T-helper 1 cell (primary cell): ENCODE measurements around the gene RBMX.
"Not testable (repeated sequence)": the region's sequence is repeated elsewhere in the genome, so short reads cannot be mapped to it uniquely, and the experiment has no call there.

ENCODE experiments used
- DNase-seq, 5 donors: peaks; one replicate each; pipeline ENCODE4 v3.0.0-alpha.2; 2012 to 2020
- total RNA-seq, 4 donors: gene quantifications; one replicate each; lab custom pipeline; 2026; lab: John Stamatoyannopoulos, UW

RBMX gene
- 407 to 484 (median 456) reads per million in 4 donors for total RNA-seq

DNA sequence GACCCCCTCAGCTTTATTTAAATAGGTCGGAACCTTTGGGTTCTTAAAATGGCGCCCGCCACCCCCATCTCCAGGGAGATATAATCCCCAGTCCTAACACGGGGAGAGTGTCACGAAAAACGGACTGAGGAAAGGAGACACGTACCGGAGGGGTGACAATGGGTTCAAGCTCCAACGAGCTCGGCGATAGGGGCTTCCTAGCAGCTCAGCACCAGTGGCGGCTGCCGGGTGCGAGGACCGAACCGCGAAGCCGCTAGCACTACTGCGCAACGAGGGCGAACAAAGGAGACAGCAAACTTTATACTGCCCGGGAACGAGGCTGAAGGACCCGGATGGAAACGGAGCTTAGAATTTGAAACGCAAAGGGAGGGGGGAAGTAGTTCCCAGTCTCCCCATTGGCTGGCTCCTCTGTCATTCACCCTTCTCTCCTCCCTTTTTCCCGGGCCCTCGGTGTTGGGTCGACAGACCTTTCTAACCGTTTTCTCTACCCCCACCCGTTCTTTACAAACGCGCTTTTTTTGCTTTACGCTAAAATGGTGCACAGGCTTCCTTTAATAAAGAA lies at the start of gene RBMX:
RBMX (minus strand) TSS at position 274 of the 562 bp plus-strand sequence. CDS start 1,298 bp downstream, outside the sequence.
- peak; percentile 69 to 92 (median 81) for DNase-seq

- DNase-seq = not testable (repeated sequence)
These were observed 40.9 kb upstream of the RBMX start for GRCh38 chrX:136921438-136921837.

GRCh38 chrX:136920001-136920400 lies 39.5 kb upstream of the RBMX start:
- no peak for DNase-seq

DNA sequence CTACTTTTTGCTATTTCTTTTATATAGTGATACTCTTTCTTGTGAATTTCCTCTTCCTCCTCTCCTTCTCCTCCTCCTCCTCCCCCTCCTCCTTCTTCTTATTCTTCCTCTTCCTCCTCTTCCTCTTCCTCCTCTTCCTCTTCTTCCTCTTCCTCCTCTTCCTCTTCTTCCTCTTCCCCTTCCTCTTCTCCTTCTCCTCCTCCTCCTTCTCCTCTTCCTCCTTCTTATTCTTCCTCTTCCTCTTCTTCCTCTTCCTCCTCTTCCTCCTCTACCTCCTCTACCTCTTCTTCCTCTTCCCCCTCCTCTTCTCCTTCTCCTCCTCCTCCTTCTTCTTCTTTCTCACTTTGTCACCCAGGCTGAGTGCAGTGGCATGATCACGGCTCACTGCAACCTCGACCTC lies 36.3 kb upstream of the RBMX start:
- DNase-seq = no peak

- not testable (repeated sequence) for DNase-seq
These were observed 31.1 kb upstream of the RBMX start for GRCh38 chrX:136911661-136912060.

- DNase-seq = no peak
These were observed 30.7 kb upstream of the RBMX start for GRCh38 chrX:136911253-136911652.

GRCh38 chrX:136910565-136911035 lies 30.1 kb upstream of the RBMX start:
- DNase-seq = no peak

- DNase-seq = peak; percentile 30 to 74 (median 49)
These were observed 29.4 kb upstream of the RBMX start for GRCh38 chrX:136909706-136910564.

- DNase-seq = peak; percentile 66 to 77 (median 70)
These were observed 28.7 kb upstream of the RBMX start for GRCh38 chrX:136909119-136909705.

- no peak for DNase-seq
These were observed 27.1 kb upstream of the RBMX start for GRCh38 chrX:136907621-136908020.

- DNase-seq = no peak
These were observed 26.5 kb upstream of the RBMX start for GRCh38 chrX:136906921-136907510.

DNA sequence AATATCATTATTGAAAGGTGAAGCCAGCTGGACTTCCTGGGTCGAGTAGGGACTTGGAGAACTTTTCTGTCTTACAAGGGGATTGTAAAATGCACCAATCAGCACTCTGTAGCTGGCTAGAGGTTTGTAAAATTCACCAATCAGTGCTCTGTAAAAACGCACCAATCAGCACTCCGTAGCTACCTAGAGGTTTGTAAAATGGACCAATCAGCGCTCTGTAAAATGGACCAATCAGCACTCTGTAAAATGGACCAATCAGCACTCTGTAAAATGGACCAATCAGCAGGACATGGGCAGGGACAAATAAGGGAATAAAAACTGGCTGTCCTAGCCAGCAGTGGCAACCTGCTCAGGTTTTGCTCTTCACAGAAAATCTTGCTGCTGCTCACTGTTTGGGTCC lies 23.5 kb upstream of the RBMX start:
- DNase-seq = not testable (repeated sequence)

- not testable (repeated sequence) for DNase-seq
These were observed 19.5 kb upstream of the RBMX start for GRCh38 chrX:136900071-136900470.

- no peak for DNase-seq
These were observed 18.7 kb upstream of the RBMX start for GRCh38 chrX:136899221-136899620.

GRCh38 chrX:136898752-136899151 lies 18.2 kb upstream of the RBMX start:
- not testable (repeated sequence) for DNase-seq

DNA sequence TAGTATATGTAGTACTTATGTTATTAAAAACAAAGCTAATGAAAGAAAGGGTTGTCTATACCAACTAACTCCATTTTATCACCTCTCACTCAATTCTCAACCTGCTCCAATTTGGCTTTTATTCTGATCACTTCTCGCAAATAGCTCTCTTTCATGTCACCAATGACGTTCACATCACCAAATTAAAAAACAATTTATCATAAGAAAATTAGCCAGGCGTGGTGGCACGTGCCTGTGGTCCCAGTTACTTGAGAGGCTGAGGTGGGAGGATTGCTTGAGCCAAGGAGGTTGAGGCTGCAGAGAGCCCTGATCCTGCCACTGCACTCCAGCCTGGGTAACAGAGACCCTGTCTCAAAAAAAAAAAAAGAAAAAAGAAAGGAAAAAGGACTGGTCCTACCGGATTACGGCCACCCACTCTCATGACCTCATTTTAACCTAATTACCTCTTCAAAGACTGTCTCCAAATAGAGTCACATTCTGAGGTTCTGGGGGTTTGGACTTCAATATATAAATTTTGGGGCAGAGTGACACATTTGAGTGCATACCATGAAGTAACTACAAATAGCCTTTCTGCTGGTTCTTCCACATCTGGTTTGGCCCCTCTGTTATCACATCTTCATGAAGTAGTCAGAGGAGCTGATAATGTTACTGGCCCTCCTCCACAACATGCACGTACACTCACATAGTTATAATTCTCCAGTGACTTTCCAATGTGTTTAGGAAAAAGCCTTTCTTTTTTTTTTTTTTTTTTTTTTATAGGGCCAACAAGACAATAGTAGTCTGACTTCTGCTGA lies 15.8 kb upstream of the RBMX start:
- no peak for DNase-seq

GRCh38 chrX:136892412-136892811 lies 11.9 kb upstream of the RBMX start:
- no peak for DNase-seq

DNA sequence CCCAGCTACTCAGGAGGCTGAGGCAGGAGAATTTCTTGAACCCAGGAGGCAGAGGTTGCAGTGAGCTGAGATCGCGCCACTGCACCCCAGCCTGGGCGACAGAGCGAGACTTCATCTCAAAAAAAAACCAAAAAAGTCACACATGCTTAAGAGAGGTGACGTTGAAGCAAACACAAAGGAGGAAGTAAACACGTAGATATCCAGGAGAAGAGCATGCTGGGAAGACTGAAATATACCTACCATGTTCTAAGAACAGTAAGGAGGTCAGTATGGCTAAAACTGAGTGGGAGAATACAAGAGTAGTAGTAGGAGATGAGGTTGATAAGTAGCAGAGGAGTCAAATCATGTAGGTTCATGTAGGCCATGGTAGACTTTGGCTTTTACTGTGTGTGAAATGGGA lies 10.1 kb upstream of the RBMX start:
- DNase-seq = not testable (repeated sequence)

GRCh38 chrX:136889269-136889668 lies 8.7 kb upstream of the RBMX start:
- DNase-seq = no peak

DNA sequence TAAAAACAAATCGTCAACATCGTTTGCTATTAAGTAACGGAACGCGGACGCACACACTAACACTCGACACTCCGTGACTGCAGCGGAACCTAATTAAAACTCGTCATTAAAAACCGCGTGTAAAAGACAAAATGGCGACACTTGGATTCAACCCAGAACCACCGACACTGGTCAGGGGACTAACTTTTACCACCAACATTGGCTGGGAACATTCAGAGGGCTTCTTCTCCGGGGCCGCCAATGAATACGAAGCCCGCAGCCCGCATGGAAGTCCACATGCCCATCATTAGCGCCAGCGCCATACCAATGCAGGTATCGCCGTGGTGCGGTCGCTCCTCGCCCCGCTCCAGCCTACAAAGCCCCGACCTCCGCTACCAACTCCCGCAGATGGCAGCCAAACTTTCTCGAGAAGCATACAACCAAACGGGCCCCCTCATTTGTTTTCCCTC lies 498 bp downstream of the RBMX start:
- DNase-seq = peak; percentile 6 to 44 (median 18)

DNA sequence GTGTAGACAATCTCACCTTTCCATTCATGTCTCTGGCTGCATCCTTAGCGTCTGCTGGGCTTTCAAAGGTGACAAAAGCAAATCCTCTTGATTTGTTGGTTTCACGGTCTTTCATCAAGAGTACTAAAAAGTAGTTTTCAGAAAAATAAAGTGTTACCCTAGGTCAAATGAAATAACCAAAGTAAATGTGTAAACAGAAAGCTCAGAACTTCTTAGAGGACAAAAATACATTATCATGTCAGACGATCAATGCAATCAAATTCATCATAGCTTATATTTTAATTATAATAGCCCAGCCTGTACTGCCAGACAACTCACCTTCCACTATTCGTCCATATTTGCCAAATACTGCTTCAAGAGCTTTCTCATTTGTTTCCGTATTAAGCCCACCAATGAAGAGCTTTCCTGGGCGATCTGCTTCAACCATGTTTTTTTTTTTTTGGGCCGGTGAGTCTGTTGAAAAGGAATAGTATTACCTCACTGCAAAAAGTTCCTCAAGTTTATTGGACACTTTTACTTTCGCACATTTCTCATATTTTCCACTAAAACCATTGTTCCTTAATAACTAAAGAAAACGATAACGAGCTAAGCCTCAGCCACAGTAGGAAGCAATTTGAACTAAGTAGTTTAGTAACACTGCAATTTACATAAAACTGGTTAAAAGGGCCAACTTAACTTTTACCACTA lies 1.4 kb downstream of the RBMX start:
- no peak for DNase-seq

DNA sequence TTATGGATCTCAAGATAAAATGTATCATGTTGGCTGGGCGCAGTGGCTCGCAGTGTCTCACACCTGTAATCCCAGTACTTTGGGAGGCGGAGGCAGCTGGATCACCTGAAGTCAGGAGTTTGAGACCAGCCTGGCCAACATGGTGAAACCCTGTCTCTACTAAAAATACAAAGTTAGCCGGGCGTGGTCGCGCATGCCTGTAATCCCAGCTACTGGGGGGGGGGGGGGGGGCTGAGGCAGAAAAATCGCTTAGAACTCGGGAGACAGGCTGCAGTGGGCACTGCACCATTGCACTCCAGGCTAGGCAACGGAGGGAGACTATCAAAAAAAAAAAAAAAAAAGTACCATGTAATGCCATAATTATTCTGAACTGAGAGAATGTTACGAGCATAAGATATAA lies 2.1 kb downstream of the RBMX start:
- DNase-seq = no peak
